HG03439 (cell line): ENCODE measurements around the gene KRAS.

Experiments
- ATAC-seq: cut with Tn5 transposase; IDR thresholded peaks from one replicate; pipeline ENCODE4 v1.9.1; 2021; ENCODE audit warnings: mild to moderate bottlenecking, moderate library complexity; ENCODE audit not compliant: unreplicated experiment

The KRAS gene

GRCh38 chr12:25197608-25198007 lies 53.1 kb downstream of the KRAS start:
- no peak for ATAC-seq

- ATAC-seq = peak; percentile 94
These were observed 55.4 kb downstream of the KRAS start, which contains the start of the genes DNAI7 and ETFRF1 for GRCh38 chr12:25195056-25195971. Gene DNAI7, minus strand, starts transcription at chr12:25195160. Its CDS starts 82 bp downstream, at chr12:25195078. Gene ETFRF1, plus strand, starts transcription at chr12:25195237. Its CDS starts 8,720 bp downstream, at chr12:25203957.

GRCh38 chr12:25194722-25195055 lies 56.0 kb downstream of the KRAS start:
- ATAC-seq = no peak

GRCh38 chr12:25194214-25194613 lies 56.5 kb downstream of the KRAS start:
- no peak for ATAC-seq

- ATAC-seq = no peak
These were observed 59.9 kb downstream of the KRAS start for GRCh38 chr12:25190793-25191192.

- ATAC-seq = no peak
These were observed 61.1 kb downstream of the KRAS start for GRCh38 chr12:25189656-25190055.

- no peak for ATAC-seq
These were observed 62.9 kb downstream of the KRAS start for GRCh38 chr12:25187781-25188180.

GRCh38 chr12:25186788-25187402 lies 63.8 kb downstream of the KRAS start:
- ATAC-seq = no peak

- no peak for ATAC-seq
These were observed 64.5 kb downstream of the KRAS start for GRCh38 chr12:25186038-25186787.

- ATAC-seq = no peak
These were observed 66.6 kb downstream of the KRAS start for GRCh38 chr12:25184132-25184531.

- ATAC-seq = no peak
These were observed 68.0 kb downstream of the KRAS start for GRCh38 chr12:25182765-25183164.

- ATAC-seq = no peak
These were observed 87.9 kb downstream of the KRAS start for GRCh38 chr12:25162866-25163265.

GRCh38 chr12:25156061-25156460 lies 94.7 kb downstream of the KRAS start:
- no peak for ATAC-seq

- peak; percentile 48 for ATAC-seq
These were observed 95.6 kb downstream of the KRAS start for GRCh38 chr12:25155022-25155576.
